ENCODE data around the gene NNMT.

NNMT gene

DNA sequence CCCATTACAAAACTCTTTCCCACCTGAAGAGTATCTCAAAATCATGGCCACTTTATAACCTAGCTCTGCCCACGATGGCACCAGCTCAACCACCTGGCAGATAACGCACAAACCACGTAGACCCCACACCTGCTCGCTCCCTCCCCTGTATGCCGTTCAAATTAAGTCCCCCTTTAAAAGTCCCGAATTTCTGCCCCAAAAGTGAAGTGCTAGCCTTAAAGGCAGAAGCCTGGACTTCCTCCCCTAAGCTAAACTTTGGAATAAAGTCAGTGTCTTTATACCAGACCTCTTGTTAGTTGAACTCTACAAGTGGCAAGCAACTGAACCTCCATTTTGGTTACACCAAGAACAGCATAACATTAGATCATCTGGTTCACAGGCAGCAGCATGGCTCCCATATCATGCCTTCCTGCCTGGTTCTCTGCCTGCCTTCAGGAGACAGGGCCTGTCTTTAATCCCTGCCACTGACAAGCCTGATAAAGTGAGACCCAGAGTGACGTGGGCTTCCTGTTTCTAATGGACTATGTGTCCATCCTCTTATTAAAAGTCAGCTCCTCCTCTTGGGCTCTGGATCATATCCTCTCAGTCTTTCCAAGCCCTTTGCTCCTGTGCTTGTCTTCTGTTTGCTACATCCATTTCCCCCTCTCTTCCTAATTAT is 32.6 kb upstream of the NNMT start:
- no peak for DNase-seq

GRCh38 chr11:114264381-114264780 is 31.8 kb upstream of the NNMT start:
- no peak for DNase-seq

DNA sequence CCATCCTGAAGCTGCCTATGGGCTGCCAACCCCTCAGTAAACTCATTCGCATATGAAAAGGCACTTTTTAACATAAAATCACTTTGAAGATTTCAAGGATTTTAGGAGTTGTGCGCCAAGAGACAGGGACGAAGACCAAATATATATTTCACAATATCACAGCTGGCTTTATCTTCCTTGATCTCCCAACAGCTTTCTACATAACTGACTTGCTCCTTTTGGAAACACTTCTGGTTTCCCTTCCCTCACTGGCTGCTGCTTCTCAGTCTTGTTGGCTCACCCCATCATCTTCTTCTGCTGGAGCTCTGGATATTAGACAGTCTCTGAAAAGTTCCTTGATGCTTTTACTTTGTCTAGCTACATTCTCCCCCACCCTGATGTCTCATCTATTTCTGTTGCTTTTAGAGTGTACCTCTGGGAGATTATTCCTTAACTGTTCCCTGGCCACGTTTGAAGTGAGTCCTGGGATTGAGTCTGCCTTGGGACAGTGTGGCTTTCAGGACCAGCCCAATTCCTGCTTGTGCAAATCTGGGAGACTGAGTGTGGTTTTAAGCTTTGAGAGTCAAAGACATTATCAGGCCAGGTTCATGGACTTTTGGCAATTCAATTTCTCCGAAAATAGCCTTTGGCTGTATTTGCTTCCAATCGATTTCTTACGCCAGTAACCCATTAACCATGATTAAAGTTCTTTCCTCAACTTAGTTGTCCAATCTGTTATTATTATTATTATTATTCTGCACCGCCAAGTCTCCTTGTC is 30.9 kb upstream of the NNMT start:
- DNase-seq = no peak

- no peak for DNase-seq
These were observed 26.7 kb upstream of the NNMT start for GRCh38 chr11:114269498-114269897.

GRCh38 chr11:114270531-114271270 is 25.5 kb upstream of the NNMT start:
- no peak for DNase-seq

DNA sequence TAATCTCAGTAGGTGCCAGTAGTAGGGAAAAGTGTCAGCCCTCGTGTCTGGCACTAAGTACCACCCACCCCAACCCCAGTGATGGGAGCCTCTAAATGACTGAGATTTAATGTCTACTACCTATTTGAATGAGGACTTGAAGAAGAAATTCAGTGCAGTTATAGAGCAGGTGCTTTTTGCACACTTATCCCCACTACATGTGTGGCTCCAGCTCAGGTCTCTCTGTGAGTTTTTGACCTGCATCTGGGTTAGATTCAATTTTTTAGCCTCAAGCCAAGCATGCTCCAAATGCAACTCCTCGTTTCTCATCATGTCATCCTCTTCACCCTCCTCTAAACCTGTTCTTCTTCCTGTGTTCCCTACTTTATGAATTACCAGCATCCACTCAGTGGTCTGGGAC is 24.9 kb upstream of the NNMT start:
- DNase-seq = no peak

- DNase-seq = no peak
These were observed 23.9 kb upstream of the NNMT start for GRCh38 chr11:114272311-114272710.

DNA sequence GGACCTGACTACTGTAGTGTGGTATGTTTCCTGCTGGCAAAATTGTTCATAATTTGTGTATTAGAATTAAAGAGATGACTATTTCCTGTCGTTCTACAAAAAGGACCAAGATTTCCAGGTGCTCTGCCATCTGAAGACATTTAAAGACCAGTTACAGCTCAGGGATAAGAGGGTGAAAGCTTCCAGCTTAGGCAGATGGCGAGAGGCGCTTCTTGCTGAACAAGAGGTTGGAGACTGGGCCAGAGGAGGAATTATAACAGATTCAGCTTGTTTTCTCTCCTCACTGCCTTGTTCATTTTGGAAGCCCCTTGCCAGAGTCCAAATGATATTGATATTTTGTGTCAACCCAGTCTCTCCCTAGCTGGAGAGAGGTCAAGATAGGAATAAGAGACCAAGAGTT is 23.1 kb upstream of the NNMT start:
- DNase-seq = no peak

DNA sequence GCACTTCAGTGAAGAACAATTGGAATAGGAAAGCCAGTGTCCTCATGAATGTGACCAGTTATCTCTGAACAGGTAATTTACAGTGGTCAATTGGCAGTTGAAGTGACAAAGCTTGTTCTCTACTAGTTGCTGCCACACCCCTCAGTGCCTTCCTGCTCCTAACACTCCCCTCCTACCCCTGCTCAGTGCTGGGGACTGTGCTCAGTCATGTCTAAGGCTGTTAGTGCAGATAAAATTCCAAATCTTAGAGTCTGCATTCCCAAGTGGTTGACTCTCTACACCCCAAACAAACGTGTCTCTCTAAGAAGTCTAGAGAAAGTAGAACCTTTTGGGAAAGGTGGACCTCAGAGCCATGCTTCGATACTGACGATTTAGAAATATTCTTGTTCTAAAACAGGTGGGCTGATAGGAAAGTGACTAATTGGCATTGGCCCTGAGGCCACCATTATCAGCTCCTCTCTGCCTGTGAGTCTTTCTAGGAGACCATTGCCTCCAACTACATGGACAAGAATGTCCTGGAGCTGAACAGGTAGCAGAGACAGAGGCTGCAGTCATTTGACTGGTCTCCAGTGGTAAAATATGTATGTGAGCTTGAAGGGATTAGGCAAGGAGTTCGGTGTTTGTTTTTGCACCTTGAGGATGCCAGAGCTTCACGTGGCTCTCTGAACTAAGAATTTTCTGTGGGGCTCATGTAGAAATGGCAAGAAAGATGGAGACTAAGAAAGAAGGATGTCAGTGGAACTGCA is 22.1 kb upstream of the NNMT start:
- DNase-seq = no peak

DNA sequence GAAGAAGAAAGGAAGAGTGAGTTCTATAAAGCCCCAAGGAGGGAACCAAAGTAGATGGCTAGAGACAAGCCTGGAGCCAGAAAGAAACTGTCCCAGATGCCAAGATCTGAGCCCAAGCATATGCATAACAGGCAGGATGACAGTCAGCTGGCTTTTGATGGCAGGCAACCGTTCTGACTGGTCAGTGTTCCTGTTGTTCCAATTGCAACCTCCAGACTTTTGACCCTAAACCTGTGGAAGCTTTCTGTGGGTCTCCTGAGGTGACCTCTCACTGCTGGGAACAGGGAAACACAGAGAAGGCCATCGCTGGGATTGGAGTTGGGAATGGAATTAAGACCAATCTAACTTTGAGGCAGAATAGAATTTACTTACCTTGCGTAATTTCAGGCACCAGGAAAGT is 21.6 kb upstream of the NNMT start:
- no peak for DNase-seq

GRCh38 chr11:114275280-114275679 is 20.9 kb upstream of the NNMT start:
- DNase-seq = no peak

- DNase-seq = no peak
These were observed 20.1 kb upstream of the NNMT start for GRCh38 chr11:114276077-114276476.

- no peak for DNase-seq
These were observed 18.4 kb upstream of the NNMT start for GRCh38 chr11:114277637-114278341.

GRCh38 chr11:114278342-114279065 is 17.7 kb upstream of the NNMT start:
- no peak for DNase-seq

DNA sequence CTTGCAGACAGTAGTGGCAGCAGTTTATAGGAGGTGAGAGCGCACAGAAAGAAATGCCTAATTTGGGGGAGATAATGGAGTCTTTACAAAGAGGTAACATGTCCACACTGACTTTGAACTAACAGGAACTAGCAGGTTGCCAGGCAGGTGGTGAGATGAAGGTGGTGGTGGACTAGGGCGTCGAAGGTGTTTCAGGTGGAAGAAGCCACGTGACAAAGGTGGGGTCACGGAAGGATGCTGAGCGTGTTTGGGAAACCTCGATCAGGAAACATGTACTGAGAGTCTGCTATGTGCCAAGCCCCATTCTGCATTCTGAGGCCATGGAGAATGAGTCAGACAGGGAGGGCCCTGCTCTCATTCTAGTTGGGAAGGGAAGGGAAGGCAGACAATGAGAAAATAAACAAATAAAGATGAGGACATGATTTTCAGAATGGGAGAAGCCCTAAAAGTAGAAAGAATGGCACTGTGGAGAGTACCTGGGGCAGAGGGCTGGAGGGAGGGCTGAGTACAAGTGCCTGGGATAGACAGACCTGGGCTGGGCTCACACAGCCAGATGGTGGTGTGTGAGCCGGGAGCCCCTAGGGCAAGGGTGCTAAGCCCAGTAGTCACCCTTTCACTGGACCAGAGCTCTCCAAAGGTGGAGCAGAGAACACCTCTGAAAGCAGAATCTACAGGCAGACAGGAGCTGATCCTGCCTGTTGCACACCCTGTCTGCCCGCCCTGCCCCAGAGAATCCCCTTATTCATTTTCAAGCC is 16.2 kb upstream of the NNMT start:
- DNase-seq = no peak

- peak; percentile 82 for DNase-seq
These were observed 15.5 kb upstream of the NNMT start for GRCh38 chr11:114280696-114281095.

- DNase-seq = no peak
These were observed 14.7 kb upstream of the NNMT start for GRCh38 chr11:114281388-114281956.

DNA sequence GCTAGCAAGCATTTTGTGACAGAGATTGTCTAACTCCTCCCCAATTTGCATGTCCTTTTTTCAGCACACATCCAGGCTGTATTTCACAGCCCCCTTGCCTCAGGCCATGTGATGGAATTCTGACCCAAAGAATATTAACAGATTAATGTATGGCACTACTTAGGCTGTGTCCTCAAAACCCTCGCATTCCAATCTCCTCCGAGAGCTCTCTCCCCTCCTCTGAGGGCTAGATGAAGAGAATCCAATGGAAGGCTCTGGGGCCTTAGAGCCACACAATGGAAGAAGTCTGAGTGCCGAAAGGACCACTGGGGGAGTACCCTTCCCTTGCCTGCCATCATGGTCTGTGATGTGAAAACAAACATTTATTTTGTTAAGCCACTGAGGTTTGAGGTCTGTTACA is 13.7 kb upstream of the NNMT start:
- no peak for DNase-seq

DNA sequence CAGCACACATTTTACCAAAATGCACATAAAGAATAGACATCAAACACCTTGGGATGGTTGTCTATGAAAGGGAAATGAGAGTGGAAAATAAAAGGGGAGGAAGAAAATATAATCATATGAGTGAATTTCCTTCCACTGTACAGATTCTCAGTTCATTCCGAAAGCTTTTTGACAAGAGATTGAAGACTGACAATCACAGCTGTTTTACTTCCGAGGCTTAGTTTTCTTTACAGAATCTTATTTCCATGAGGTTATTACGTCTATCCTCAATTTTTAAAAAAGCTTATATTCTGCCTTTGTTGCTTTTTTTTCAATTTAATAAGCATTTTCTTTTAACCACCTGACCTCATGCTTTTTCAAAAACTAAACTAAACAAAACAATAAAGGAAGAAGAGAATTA is 12.8 kb upstream of the NNMT start:
- DNase-seq = no peak

DNA sequence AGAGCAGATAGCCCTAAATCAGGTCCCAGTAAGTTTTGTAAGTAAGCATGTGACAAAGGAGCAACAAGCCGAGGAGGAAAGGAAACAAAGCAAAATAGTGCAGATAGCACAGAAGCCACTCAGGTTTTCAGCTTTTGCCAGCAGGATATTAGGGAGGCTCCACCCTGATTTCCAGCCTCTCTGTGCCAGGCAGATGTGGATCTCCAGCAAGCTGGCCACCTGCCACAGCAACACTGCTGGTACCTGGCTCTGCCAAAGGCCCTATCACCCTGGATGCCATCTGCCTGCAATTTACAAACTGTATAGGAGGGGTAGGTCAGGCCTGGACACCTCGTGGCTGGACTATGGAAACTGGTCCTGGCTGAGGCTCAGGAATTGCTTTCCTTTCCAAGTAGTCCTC is 12.2 kb upstream of the NNMT start:
- no peak for DNase-seq

GRCh38 chr11:114284914-114285313 is 11.3 kb upstream of the NNMT start:
- no peak for DNase-seq

All from retina (tissue), 1 donor.